ENCODE results near the gene POLD1. TPM values are rescaled to one million over a fixed set of nuclear protein-coding genes. Genes with fewer than 3 reads are reported as not detected.

Gene POLD1
- total RNA-seq, 1 experiment from 2014 or later: 143 TPM

DNA sequence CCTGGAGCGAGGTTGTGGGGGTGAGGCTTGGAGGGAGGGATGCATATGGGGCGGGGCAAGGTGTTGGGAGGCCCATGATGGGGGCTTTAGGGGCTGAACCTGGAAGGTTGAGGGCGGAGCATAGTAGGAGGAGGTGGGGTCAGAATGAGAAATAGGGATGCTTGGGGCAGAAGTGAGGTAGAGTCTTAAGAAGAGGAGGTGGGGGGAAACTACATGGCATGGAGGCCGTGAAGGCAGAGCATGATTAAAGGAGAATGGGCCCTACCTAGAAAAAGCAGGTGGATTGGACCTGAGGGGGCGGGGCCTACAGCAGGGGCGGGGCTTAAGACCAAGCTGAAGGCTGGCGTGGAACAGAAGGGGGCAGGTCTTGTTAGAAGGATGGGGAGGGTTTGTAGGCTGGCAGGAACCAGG lies 7.1 kb upstream of the POLD1 start:
- POLR2A ChIA-PET (ENCODE audit: low non-redundant PET): interaction anchor here (1.0 kb wide), 1 partner anchor 134 kb away, joined by 3 read pairs; the partner anchor contains the start of gene JOSD2

GRCh38 chr19:50377517-50377916 lies 6.6 kb upstream of the POLD1 start:
- Histone ChIP-seq H3K27ac (ENCODE audit: low read depth, low read length, poor library complexity, severe bottlenecking) (no peak overlapping the region), H3K27me3 (replicated peaks; ENCODE audit: insufficient read depth, low read depth, low read length, poor library complexity) (no peaks in the 10 kb centered on the region), H3K4me3 (ENCODE audit: low read depth, low read length, poor library complexity, severe bottlenecking) (no peak overlapping the region), H3K4me1 (ENCODE audit: insufficient read depth, low read length, poor library complexity, severe bottlenecking) (peaks cover 8% of the 10 kb centered on the region), H3K36me3 (ENCODE audit: insufficient read depth, low read length, poor library complexity, severe bottlenecking) (peaks cover 36% of the 10 kb centered on the region), H3K9me3 (ENCODE audit: low read depth, low read length, poor library complexity, severe bottlenecking) (no peaks in the 10 kb centered on the region)
- BruUV-seq (replicated peaks): no TSS peak
- no peak for DNase-seq (ENCODE audit: low spot score)
- TF ChIP-seq CTCF (conservative IDR thresholded peaks at IDR 0.05; ENCODE audit: low read depth, low read length) (no peak), EZH2 (IDR thresholded peaks at IDR 0.05; ENCODE audit: borderline replicate concordance, low read depth, low read length, poor library complexity, severe bottlenecking) (no peak)
- ChIA-PET POLR2A (ENCODE audit: low non-redundant PET) (interaction anchor here (1.0 kb wide), 1 partner anchor 133 kb away, joined by 3 read pairs; the partner anchor contains the start of gene JOSD2), CTCF (no interaction called here)
- intact Hi-C loops (cut with micrococcal nuclease; ENCODE audit: unreplicated experiment): loop anchor here (5.0 kb wide), 1 partner anchor 135 kb away; the partner anchor contains the start of genes ASPDH and JOSD2

More for the DNA sequence above, 7.1 kb upstream of the POLD1 start:
- CTCF ChIA-PET: no interaction called here
- peaks cover 32% of the 10 kb centered on the region for H3K36me3 ChIP-seq (ENCODE audit: insufficient read depth, low read length, poor library complexity, severe bottlenecking)
- intact Hi-C loops (cut with micrococcal nuclease; ENCODE audit: unreplicated experiment): loop anchor here (5.0 kb wide), 1 partner anchor 135 kb away; the partner anchor contains the start of genes ASPDH and JOSD2
- TF ChIP-seq CTCF (conservative IDR thresholded peaks at IDR 0.05; ENCODE audit: low read depth, low read length): no peak
- TF ChIP-seq EZH2 (IDR thresholded peaks at IDR 0.05; ENCODE audit: borderline replicate concordance, low read depth, low read length, poor library complexity, severe bottlenecking): no peak
- H3K27ac ChIP-seq (ENCODE audit: low read depth, low read length, poor library complexity, severe bottlenecking): no peak overlapping the region
- no peak for DNase-seq (ENCODE audit: low spot score)
- H3K4me3 ChIP-seq (ENCODE audit: low read depth, low read length, poor library complexity, severe bottlenecking): peak overlapping the region; percentile 23
- no peaks in the 10 kb centered on the region for H3K27me3 ChIP-seq (replicated peaks; ENCODE audit: insufficient read depth, low read depth, low read length, poor library complexity)
- BruUV-seq (replicated peaks): no TSS peak
- peaks cover 8% of the 10 kb centered on the region for H3K4me1 ChIP-seq (ENCODE audit: insufficient read depth, low read length, poor library complexity, severe bottlenecking)
- no peaks in the 10 kb centered on the region for H3K9me3 ChIP-seq (ENCODE audit: low read depth, low read length, poor library complexity, severe bottlenecking)

DNA sequence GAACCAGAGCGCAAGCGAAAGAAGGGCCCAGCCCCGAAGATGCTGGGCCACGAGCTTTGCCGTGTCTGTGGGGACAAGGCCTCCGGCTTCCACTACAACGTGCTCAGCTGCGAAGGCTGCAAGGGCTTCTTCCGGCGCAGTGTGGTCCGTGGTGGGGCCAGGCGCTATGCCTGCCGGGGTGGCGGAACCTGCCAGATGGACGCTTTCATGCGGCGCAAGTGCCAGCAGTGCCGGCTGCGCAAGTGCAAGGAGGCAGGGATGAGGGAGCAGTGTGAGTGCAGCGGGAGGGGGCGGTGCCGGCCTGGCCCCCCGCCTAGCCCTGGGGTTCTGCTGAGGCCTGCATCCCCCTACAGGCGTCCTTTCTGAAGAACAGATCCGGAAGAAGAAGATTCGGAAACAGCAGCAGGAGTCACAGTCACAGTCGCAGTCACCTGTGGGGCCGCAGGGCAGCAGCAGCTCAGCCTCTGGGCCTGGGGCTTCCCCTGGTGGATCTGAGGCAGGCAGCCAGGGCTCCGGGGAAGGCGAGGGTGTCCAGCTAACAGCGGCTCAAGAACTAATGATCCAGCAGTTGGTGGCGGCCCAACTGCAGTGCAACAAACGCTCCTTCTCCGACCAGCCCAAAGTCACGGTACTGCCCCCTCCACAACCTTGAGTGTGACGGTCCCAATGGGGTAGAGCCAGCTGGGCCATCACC lies 5.8 kb upstream of the POLD1 start:
- intact Hi-C loops (cut with micrococcal nuclease; ENCODE audit: unreplicated experiment): loop anchor here (5.0 kb wide), 1 partner anchor 134 kb away; the partner anchor contains the start of genes ASPDH and JOSD2
- no peak for DNase-seq (ENCODE audit: low spot score)
- TSS peak; percentile 44 for BruUV-seq (replicated peaks)
- ChIA-PET POLR2A (ENCODE audit: low non-redundant PET) (interaction anchor here (1.0 kb wide), 1 partner anchor 132 kb away, joined by 3 read pairs; the partner anchor contains the start of gene JOSD2), CTCF (no interaction called here)
- H3K27me3 ChIP-seq (replicated peaks; ENCODE audit: insufficient read depth, low read depth, low read length, poor library complexity): no peaks in the 10 kb centered on the region
- peaks cover 36% of the 10 kb centered on the region for H3K36me3 ChIP-seq (ENCODE audit: insufficient read depth, low read length, poor library complexity, severe bottlenecking)
- TF ChIP-seq CTCF (conservative IDR thresholded peaks at IDR 0.05; ENCODE audit: low read depth, low read length) (no peak), EZH2 (IDR thresholded peaks at IDR 0.05; ENCODE audit: borderline replicate concordance, low read depth, low read length, poor library complexity, severe bottlenecking) (no peak)
- no peak overlapping the region for H3K4me3 ChIP-seq (ENCODE audit: low read depth, low read length, poor library complexity, severe bottlenecking)
- no peaks in the 10 kb centered on the region for H3K9me3 ChIP-seq (ENCODE audit: low read depth, low read length, poor library complexity, severe bottlenecking)
- H3K27ac ChIP-seq (ENCODE audit: low read depth, low read length, poor library complexity, severe bottlenecking): no peak overlapping the region
- peaks cover 8% of the 10 kb centered on the region for H3K4me1 ChIP-seq (ENCODE audit: insufficient read depth, low read length, poor library complexity, severe bottlenecking)

All from A673 (cell line).